ELF-1 (cell line): Measurements from ENCODE around the gene SEC16B.

Source experiments
- DNase-seq: peaks from one replicate; pipeline ENCODE4 v3.0.0-alpha.2; 2016; ENCODE audit warnings: low read depth, low spot score

The SEC16B gene

DNA sequence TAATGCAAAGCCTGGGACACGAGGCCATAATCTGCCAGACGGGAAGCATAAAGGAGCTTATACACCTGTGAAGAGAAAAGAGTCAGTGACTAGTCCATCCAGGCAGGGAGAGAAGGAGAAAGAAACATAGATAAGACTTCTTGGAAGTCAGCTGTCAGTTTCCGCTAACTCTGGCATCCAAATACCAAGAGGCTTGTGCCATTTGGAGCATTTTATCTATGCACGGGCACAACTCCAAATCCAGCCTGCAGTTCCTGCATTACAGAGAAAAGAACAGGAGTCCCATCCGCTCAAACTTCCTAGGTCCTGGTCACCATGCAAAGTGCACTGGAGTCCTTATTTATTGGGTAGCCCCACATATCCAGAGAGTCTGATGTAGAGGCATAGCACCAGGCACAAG is 27.9 kb downstream of the SEC16B start:
- DNase-seq = no peak

GRCh38 chr1:177940682-177941081 is 29.2 kb downstream of the SEC16B start:
- no peak for DNase-seq

DNA sequence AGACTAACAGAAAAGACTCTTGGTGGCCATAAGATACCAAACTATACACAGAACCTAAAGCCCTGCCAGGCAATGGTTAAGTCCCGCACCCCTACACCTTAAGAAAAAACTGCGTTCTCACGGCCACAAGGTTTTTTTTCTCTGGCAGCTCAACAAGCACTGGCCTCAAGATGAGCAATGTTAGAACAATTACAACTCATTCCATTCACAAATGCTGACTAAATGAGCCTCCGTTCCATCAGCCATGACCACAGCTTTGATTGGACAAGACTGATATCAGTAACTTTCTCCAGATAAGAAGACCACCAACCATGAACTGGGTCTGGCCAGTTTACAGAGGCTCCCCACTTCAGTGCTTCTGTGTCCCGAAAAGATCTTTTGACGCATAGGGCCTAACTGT is 31.9 kb downstream of the SEC16B start:
- no peak for DNase-seq

DNA sequence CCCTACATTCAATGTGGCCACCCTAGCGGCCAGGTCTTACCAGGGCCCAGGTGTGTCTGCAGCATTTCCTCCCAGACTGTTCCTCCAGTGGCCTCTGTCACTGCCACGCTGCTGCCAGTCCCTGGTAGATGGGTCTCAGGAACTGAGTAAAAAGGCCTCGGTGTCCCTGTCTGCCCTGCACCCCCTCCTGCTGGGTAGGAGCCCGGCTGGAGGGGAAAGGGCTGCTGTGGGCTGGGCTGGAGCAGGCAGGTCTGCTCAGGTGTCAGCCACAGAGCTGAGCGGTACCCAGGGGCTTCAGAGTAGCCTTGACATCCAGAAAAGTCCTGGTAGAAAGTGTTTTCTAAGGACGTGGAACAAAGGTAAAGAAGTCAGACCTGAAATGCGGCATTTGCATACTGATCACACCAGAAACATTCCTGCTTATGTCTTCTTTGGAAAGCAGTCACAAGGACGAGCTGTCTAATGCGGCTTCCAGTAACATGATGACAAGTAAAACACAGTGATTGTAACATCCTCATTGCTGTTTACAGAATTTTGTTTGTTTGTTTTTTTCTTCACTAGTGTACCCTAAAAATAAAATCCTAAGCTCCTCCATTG is 32.6 kb downstream of the SEC16B start:
- DNase-seq = peak; percentile 28

- no peak for DNase-seq
These were observed 34.0 kb downstream of the SEC16B start for GRCh38 chr1:177935638-177936415.

- no peak for DNase-seq
These were observed 34.9 kb downstream of the SEC16B start for GRCh38 chr1:177934927-177935326.

- DNase-seq = no peak
These were observed 35.4 kb downstream of the SEC16B start for GRCh38 chr1:177934461-177934860.

GRCh38 chr1:177933881-177934280 is 36.0 kb downstream of the SEC16B start:
- no peak for DNase-seq

- no peak for DNase-seq
These were observed 37.7 kb downstream of the SEC16B start for GRCh38 chr1:177932123-177932522.

DNA sequence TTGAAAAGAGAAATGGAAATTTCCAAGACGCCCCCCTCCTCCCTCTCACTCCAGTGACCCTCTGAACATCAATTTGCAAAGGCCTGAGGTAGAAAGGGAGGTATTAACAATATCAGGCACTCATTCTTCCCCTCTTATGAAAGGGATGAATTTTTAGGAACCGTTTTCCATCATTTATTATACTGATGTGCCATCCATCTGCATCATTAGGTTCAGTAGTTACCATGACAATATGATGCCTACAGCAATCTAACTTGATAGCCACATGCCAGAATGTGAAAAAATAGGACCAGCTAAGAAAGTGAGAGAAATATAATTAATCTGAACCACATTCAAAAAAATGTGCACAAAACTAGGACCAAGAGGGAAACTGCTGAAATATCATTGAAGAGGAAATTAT is 40.9 kb downstream of the SEC16B start:
- no peak for DNase-seq

- no peak for DNase-seq
These were observed 41.7 kb downstream of the SEC16B start for GRCh38 chr1:177928194-177928593.

DNA sequence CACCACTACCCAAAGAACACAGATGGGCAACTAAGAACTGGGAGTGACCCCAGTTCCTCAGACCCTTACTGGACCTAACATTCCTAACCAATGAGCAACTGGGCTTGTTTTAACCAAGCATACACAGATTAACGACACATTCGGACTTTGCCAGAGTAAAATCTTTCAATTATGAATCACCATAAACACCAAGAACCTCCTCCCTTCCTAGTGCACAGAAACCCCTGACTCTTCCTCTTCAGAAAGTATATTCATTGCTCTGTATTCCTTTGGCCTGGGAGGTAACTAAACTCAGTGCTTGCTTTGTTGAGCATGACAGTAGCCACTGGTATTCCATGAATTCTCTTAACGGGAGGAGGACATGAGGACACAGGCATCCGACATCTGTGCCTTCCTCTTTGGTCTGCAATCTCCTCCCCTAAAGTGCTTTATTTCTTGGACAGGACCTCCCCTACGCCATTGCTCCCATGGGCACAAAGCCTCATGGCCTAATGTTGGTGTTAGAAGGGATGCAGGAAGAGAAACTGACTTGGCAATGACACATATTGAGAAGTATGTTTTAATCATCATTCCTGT is 42.7 kb downstream of the SEC16B start:
- no peak for DNase-seq

DNA sequence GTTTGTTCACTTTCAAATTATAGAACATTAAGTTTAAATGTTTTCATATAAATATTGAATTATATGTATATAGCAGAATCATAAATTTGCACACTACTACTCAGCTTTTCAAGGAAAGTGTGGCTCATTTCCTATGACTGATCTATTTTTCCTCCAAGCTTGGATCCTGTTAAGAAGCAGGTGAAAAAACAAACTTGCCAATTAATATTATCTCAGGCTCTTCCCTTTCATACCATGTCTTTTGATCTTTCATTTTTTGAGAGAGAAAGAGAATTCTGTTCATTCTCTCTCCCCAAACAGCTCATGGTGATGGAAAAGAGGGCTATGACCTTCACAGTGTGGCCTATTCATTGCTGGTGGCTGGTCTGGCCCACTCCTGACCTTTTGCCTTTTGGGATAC is 43.7 kb downstream of the SEC16B start:
- DNase-seq = no peak

DNA sequence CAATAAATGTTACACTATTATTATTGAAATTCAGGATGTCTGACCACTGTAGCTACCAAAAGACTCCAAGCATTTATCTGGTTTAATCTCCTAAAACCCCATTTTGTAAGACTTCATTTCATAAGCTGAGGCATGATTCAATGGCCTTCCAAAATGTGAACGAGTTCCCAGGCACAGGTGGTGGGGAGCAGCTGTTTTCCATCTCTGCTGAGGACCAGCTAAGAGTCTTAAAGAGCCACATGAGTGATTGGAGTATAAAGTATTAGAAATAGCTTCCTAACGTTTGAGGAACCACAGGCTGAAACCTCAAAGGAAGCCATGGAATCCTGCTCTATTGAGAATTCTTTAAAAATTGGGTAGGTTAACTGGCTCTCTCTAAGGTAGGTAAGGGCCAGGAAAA is 44.9 kb downstream of the SEC16B start:
- DNase-seq = no peak

DNA sequence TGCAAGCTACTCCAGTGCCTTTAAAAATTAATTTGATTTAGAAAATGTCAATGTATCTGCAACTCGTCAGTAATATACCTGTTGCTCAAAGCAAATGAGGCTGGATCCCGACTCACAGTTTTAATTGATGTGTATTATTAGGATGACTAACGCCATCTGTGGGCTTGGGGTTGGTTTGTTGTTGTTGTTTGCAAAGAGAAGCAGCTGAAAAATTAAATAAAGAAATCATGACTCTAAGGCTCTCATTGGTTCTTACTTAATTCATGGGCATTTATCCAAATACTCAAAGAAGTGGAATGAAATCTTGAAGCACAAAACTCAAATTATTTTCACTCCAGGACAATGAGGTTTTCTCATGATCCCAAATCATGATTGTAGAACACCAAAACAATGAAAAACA is 46.4 kb downstream of the SEC16B start:
- no peak for DNase-seq

DNA sequence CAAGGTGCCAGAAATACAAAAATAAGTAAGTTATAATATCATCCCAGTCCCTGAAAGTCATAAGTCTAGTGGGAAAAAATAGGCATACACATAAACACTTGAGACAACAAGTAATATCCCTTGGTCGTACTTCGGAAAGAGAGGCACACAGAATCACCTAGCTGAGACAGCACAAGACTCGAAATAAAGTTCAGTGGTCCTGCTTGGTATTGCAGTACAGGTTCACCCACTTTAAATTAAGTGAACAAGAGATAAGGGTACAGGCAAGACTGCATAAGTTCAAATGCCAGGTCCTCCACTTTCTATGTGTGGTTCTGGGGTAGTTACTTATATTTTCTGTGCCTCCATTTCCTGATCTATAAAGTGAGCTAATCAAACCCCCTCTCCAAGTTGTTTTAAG is 47.6 kb downstream of the SEC16B start:
- no peak for DNase-seq

DNA sequence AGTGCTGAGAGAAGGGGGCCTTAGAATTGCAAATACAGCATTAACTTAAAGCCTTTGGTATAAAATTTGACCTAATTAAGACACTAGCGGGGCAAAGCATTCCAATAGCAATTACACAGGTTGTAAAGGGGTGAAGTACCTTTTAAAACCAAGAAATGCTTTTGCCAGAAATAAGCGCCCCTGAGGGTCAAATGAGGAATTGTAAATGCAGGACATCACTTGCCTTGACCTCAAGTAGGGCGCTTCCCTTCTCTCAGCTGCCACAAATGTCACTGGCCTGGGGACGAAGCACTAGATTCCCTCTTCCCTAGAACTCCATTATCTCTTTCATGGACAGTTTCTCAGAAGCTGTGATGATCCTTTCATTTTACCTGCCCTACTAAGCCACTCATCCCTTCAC is 48.3 kb downstream of the SEC16B start:
- no peak for DNase-seq

DNA sequence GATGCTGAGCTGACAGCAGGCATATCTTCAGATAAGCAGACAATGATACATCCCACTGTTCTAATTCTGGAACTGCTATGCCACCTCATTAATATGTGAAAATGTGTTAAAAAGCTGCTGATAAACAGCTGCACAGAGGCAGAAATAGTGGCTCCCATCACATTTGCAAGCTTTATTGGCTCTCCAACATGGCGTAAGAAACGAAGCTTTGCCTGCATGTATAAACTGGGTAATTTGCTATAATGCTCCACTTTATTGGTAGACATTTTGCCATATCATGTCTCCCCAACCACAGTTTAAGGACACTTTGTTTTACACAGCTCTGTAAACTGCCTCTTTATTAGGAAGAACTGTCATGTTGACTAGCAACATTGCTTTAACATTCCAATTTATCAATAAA is 49.8 kb downstream of the SEC16B start:
- no peak for DNase-seq

- DNase-seq = peak; percentile 24
These were observed 54.2 kb downstream of the SEC16B start for GRCh38 chr1:177915641-177916040.

GRCh38 chr1:177914603-177915002 is 55.3 kb downstream of the SEC16B start:
- no peak for DNase-seq

DNA sequence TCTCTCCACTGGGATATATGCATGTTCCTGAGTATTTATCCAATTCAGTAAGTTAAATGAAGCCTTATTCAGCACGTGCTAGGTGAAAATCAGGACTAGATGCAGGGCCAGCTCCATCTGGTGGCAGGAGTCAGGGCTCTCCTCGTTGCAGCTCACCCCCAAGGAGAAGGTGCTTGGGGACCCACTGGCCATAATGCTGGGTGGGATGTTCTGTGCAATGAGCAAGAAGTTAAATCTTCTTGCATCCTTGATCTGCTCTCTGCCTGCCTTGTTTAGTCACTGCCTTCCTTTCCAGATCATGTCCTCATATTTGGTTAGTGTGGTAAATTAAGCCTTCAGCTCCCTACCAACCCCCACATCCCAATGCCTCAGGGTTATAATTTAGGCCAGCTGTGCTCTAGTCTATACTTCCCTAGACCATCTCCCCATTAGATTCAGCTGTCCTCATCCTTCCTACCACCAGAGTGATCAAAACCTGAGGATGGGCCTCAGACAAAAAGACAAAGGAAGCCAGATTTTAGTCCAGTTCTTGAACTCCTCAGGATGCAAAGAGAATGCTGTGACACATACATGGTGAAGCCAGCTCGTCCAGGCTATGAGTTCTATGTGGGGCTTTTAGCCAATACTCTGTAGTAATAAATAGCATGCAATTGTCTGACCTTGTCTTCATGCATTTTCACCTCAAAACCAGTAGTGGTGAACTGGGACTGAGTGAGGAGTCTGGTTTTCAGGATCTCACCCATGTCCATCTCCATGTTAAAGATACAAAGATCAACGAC is 55.9 kb downstream of the SEC16B start:
- DNase-seq = peak; percentile 14

GRCh38 chr1:177912991-177913390 is 56.9 kb downstream of the SEC16B start:
- DNase-seq = no peak
